GM21529 (cell line): Measurements from ENCODE around the gene UNCX.
"Not testable (repeated sequence)": the region's sequence is repeated elsewhere in the genome, so short reads cannot be mapped to it uniquely, and the experiment has no call there.

ENCODE experiments used
- ATAC-seq: cut with Tn5 transposase; IDR thresholded peaks from one replicate; pipeline ENCODE4 v1.9.1; 2021; ENCODE audit not compliant: unreplicated experiment

Gene UNCX

DNA sequence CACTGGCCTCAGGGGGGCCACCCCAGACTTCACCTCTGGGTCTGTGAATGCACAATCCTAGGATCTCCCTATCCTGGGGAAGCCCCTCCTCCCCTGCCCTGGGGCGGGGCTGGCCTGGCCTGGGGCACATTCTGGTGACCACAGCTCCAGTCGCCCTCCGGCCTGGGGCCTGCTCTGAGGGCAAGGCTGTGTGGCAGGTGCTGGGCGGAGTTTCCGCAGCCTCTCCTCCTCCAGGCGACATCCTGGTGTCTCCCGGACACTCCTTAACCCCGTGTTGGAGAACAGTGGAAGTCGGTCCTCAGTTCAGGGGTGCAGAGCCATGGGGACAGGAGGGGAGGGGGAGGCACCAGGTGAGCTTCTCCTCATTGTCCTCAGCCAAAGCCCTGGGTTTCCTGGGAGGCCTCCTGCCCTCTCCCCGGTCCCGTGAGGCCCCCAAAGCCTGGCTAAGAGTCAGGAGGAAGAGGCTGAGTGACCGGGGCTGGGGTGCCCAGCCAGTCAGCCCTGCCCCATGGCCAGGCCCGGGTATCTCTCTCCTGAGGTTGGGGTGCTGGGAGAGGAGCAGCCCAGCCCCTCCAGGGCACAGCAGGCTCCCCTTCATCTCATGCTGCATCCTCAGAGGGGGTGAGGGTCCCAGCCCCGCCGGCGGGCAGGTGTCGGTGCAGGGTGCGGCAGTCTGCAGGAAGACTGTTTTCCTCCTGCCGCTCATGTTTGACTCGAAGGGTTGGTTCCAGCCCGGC lies 22.6 kb downstream of the UNCX start:
- no peak for ATAC-seq

DNA sequence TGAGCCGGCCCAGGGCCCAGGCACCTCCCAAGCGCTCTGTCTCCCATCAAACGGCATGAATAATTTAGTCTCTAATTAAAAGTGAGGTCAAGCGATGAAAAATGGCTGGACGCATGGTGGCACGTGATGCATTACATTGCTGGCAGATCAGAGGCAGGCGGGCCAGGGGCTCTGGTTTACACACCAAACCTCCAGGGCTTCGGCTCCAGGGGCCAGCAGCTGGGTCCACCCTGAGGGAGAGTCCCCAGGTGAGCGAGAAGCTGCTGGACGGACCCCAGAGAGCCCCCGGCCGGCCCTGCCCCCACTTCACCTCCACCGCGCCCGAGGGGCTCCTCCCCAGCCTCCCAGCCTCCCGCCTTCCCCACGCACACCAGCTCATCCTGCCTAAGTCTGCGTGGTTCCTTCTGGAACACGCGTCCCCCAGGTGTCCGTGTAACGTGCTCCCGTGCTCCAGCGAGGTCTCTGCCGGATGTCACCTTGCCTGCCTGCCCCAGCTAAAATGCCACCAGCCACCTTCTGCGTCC lies 23.2 kb downstream of the UNCX start:
- ATAC-seq: no peak

DNA sequence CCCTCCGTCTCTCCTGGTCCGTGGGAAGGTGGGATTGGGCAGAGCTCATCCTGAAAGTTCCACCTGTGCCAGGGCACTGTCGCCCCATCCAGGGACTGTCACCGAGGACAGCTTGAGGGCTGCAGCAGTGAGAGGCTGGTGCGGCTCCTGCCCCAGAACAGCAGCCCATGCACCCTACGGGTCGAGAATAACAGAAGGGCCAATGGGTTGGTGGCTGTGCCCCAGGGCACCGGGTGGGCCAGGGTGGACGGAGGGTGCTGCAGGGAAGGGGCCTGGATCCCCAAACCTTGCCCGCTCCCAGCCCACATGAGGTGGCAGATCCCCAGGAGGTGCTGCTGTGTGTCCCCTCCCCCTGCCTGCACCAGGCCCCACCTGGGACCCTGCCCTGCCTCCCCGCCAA lies 23.9 kb downstream of the UNCX start:
- ATAC-seq: no peak

DNA sequence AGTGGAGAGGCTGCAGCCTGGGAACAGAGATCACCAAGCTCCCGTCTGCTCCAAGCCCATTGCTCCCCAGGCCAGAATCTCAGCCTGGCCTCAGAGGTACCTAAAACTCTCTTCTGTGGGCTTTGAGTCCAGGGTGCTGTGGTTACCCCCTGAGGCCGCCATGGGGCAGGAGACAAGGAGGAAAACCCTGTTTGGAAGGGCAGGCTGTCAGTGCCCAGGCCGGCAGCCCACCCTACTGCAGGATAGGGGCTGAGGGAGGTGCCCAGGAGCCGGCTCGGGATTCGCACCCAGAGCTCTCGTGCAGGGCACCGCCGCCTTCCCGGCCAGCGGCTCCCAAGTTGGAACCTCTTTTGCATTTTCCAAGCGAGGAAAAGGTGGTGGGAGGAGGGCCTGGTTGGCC lies 24.5 kb downstream of the UNCX start:
- ATAC-seq: no peak

DNA sequence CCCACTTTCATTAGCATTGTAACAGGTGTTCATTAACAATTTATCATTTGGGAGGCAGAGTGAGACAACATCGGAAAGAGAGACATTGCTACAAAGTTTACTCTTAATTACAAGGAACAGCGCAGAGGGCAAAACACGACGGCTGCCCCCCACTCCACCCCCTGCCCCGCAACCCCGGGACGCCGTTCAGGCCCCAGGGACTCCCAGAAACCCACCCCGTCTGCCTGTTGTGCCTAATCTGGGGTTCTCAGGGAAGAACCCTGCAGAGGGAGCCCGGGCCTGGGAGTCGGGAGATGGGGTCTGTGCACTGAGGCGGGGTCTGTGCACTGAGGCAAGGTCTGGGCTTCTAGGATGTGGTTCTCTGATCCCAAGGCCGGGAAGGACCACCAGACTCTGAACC lies 25.2 kb downstream of the UNCX start:
- ATAC-seq: no peak

DNA sequence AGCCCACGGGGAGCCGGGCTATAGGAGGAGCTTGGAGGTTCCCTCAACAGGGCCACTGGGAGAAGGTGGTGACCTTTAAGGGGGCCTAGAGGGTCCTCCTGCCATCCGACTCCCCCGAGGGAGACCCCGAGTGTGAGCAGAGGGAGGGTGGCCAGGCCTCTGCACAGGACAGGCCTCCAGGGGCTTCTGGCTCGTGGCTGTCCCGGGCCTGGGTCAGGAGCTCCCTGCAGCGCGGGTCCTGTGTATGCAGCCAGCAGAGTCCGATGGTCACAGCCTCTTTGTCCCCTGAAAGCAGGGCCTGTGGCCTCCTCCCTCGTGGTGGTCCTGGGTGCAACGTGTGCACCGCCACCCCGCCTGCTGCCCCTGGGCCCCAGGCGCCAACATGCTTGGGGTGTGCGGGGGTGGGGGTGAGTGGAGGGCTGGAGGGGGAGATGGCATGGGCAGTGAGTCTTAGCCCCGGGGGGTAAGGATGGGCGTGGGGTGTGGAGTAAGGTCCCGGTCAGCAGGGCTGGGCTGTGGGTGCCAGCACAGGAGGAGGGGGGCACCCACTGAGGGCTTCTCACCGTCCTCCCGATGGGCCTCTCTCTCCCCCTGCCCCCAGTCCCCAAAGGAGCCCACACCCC lies 27.1 kb downstream of the UNCX start:
- ATAC-seq: no peak

DNA sequence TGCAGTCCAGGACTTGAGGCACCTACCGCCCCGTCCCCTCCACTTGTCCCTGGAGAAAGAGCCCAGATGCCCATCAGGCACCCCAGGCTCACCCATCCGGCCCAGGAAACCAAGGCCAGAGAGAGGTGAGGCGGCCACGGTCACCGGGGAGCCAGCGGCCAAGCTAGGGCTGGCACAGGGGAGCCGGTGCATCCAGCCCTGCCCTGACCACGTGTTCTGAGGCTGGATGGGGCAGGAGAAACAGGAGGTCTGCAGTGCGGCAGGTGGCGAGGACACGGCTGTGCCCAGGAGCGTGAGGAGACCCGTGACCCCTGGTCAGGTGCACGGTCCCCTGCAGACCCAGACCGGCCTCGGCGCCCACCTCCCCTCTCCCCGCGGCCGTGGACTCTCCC lies 27.6 kb downstream of the UNCX start:
- no peak for ATAC-seq

DNA sequence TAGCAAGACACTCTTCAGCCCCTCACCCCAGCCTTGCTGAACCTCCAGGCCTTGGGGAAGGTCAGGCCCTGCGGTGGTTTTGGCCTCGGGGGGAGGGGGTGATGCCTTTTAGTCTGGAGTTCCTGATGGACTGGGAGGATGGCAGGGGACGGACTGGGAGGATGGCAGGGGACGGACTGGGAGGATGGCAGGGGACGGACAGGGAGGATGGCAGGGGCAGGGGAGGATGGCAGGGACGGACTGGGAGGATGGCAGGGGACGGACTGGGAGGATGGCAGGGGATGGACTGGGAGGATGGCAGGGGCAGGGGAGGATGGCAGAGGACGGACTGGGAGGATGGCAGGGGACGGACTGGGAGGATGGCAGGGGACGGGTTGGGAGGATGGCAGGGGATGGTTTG lies 28.4 kb downstream of the UNCX start:
- not testable (repeated sequence) for ATAC-seq

DNA sequence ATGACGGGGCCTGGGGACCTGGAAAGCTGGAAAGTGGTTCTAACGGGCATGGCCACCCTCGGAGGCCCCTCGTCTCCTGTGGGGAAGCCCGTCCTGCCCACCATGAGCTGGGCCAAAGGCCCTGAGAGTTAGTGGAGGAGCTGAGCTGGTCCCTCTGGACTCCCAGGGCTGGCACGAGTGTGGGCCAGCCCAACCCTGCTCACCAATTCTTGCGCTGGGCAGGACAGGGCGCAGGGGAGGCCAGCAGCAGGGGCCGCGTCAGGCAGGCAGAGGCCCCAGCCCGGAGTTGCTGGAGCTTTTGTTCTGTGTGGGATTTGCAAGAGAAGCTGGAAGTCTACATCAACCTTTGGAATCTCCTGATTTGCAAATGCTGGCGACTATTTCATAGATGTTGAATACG lies 29.8 kb downstream of the UNCX start:
- no peak for ATAC-seq

DNA sequence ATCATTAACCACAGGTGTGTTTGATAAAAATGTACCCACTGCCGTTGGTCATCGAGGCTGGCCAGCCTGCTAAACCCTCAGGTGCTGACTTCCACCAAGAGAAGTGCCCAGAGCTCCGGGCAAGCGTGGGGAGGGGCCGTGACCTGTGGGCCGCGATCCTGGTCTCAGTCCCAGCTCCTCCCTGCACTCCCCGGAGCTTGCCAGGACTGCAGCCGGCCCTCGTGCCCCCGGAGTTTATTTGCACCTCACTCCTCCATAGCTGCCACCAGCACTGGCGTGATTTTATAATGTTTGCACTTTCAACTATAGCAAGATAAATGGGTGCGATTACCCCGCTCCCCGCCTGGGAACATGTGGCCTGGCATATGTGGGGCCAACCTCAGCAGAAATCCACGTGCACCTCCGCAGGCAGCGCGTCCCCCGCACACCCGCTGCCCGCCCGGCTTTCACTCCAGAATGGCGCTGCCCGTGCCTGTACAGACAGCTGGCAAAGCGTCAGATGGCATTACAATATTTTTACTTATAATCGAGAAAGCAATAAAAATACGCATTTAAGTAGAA lies 30.8 kb downstream of the UNCX start:
- ATAC-seq: no peak

DNA sequence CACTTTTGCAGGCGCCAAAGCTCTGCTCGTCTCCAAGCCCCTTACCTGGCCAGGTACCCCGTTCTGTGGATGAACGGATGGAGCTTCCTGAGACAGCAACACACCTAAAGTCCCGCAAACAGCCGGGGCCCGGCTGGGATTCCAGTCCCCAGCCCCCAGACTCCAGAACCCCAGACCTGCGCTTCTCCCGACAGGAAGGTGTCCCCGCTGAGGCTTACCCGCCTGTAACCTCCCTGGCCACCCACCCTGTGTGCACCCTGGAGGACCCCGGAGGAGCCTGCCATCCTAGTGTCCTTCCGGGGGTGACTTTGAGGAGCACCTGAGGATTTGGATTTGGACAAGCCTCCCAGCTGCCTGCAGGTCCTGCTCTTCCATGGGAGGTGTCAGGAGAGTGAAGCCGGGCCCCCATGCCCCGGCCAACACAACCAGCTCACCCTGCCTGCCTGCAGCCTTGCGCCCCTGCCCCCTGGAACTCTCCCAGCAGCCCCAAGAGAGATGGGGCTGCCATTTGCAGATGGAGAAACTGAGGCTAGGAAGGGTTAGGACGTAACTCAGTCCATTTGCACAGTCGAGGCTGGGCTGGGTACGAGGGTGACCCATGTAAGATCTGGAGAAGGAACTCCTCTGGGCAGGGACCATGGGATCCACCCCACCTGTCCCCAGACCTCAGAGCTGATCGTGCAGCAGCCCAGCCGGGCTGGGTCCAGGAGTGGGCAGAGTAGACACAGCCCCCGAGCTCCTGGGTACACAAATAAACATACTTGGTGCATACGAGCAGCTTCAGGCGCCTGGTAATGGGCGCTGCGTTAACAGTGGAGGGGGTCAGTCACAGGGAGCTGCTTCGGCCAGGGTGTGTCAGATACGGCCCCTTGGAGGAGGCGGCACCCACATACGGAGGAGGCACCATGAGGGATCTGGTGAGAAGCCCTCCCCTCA lies 31.9 kb downstream of the UNCX start:
- ATAC-seq: no peak

DNA sequence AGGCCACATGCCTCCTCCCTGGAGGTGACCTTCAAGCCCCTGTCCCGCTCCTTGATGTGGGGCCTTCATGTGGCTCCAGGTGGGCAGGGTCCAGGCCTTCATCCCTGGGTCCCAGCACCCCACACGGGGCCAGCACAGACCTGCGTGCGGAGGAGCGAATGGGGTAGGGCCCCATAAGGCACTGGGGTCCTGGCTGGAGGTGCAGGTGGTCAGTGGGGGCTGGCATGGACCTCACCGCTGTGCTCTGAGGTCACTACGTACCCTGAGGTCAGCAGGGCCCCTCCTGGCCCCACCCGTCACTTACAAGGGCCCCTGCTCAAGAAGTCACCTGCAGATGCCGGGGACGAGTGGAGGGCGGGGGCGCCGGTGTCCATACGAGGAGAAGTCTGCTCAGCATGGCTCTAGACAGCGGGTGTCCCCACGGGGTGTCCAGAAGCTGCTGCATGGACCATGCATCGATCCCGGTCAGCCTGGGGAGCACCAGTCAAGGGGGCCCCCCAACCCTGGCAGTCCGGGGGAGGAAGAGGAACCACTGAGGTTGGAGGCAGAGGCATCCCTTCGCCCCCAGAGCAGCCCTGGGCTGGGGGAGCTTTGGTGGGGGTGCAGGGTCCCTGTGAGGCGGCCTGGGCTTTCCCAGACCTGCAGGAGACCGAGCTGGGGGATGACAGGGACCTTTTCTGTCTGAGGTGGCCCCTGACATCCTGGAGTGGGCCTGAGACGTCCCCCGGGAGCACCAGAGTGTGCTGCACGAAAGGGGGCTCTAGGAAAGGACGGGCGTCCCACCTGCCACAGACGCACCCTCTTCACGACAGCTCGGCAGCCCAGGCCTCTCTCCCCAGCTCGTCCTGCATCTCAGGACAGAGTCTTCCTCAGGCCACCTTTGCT lies 34.6 kb downstream of the UNCX start:
- no peak for ATAC-seq

DNA sequence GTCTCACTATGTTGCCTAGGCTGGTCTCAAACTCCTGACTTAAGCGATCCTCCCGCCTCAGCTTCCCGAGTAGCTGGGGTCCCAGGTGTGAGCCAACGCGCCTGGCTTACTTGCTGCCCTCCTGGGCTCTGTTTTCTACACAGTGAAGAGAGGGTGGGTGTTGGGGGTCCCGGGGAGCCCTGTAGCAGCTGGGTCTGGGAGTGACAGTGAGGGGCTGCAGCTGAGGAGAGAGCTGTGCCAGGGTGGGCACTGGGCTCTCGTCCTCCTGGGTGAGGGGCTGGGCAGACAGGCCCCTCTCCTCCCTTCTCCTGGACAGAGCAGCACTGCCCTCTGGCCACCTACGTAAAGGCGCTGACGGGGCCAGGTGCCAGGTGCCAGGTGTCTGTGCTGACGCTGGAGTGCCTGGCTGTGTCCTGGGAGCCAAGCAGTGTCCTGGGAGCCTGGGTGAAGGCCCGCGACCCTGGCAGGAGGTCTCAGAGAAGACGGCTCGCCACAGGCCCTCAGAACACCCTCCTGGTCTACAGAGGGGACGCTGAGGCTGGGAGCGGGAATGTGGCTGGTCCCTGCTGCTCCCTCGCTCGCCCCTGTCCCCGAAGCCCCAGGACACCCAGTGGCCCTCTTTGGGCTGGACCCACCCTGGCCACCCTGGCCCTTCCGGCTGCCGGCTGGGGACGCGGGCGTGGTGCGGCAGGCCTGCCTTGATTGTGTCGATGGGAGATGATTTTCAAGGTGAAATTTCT lies 35.6 kb downstream of the UNCX start:
- no peak for ATAC-seq

DNA sequence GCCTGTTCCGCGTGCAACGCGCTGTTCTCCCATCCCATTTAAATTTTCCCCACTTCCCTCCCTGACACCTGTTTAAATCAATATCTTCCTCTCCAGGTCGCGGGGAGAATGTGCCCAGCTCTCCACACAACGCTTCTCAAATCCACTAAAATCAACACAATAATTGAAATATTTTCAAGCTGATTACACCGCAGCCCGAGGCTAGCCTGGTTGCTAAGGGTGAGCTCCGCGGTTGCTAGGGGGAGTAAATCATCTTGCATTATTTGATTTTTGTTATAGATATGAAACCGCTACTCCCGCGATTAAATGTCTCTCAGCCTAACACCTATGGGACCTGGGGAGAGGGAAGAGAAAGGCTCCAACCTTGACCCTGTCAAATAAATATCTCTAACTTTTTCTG lies 36.2 kb downstream of the UNCX start:
- ATAC-seq: no peak

DNA sequence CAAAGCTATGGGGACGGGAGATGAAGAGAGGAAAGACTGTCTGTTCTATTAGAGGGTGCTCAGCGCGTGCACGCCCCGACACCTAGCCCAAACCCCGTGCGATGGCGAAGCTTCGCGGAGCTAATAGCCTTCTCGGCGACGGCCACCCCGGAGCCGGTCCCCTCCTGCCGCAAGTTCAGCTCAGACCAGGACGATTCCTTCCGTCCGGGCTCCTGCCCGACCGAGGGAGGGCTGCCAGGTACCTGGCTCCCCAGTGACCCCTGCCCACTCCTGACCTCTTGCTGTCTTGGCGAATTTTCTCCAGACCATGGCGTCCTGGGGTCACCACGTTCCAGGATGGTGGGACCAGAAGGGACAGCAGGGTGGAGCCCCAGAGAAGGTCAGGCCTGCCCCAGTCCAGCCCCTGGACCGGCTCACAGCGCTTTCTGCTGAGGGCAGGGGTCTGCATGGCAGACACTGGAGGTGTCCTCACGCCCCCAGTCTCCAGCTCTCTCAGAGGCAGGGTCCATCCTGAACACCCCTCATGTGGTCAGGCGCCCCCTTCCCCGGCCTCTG lies 36.7 kb downstream of the UNCX start:
- ATAC-seq: no peak

DNA sequence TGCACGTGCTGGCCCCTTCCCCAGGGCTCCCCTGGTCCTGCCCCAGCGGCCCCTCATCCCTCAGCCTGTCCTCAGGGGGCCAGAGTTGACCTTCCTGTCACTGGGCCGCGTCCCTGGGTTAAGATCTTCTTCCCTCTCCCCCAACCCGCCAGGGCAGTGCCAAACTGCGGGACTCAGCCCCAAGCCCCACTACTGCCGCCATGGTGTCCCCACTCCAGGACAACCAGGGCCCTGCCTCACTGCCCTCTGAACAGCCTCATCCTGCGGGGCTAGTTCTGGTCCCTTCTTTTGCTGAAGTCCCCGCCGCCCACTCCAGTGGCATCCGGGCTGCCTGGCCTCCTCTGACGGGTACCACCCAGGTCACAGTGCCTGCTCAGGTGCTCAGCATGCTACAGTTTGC lies 37.5 kb downstream of the UNCX start:
- ATAC-seq: no peak

DNA sequence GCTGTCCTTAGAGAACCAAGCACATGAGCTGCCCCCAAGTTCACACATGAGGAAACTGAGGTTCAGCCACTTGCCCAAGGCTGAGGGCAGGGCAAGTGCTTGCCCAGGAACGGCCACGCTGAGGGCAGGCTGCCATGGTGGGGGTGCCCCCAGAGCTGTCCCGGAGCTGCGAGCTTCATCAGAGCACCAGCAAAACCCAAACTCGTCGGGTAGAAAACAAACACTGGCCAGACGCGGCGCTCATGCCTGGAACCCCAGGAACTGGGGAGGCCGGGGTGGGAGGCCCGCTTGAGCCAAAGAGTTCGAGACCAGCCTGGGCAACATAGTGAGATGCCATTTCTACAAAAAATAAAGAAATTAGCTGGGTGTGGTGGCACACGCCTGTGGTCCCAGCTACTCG lies 38.4 kb downstream of the UNCX start:
- no peak for ATAC-seq

DNA sequence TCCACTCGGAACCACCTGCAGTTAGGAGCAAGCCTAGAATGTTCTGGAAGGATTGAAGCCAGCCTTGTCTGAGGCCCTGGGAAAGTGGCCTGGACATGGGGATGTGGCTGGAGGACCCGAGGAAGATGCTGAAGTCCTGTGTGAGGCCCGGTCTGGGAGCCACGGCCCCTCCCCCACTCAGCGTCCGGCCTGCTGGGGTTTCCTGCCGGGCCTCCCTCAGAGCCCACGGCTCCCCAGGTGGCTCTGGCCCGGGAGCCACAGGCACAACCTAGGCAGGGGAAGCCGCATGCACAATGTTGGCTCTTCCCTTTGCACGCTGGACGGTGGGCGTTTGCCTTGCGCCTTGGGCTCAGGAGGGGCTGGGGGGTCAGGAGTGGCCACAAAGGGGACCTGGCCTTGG lies 39.0 kb downstream of the UNCX start:
- no peak for ATAC-seq

DNA sequence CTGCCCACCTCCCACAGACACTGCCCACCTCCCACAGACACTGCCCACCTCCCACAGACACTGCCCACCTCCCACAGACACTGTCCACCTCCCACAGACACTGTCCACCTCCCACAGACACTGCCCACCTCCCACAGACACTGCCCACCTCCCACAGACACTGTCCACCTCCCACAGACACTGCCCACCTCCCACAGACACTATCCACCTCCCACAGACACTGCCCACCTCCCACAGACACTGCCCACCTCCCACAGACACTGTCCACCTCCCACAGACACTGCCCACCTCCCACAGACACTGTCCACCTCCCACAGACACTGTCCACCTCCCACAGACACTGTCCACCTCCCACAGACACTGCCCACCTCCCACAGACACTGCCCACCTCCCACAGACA lies 39.5 kb downstream of the UNCX start:
- not testable (repeated sequence) for ATAC-seq
